OCI-M2 (cell line): ENCODE data around the gene AIFM3.
"Not testable (repeated sequence)": the region's sequence is repeated elsewhere in the genome, so short reads cannot be mapped to it uniquely, and the experiment has no call there.

Source experiments
- DNase-seq: peaks from one replicate; lab custom pipeline; 2025; ENCODE audit not compliant: unreplicated experiment; lab: John Stamatoyannopoulos, UW

AIFM3 gene

GRCh38 chr22:21000207-21000986, 33.3 kb downstream of the AIFM3 start:
- DNase-seq: no peak

GRCh38 chr22:21000987-21001600, 34.0 kb downstream of the AIFM3 start:
- no peak for DNase-seq

GRCh38 chr22:21001601-21002325, 34.7 kb downstream of the AIFM3 start, which contains the start of gene THAP7:
Gene THAP7, minus strand, starts transcription at chr22:21002118. Its CDS starts 207 bp downstream, at chr22:21001911.
- peak; percentile 70 for DNase-seq

- DNase-seq: no peak
Measured at GRCh38 chr22:21003782-21004181, 36.7 kb downstream of the AIFM3 start.

- DNase-seq: not testable (repeated sequence)
Measured at GRCh38 chr22:21009208-21009607, 42.2 kb downstream of the AIFM3 start.

- peak; percentile 1 for DNase-seq
Measured at GRCh38 chr22:21009638-21010425, 42.8 kb downstream of the AIFM3 start.

- no peak for DNase-seq
Measured at GRCh38 chr22:21010426-21011113, 43.5 kb downstream of the AIFM3 start.

GRCh38 chr22:21012446-21013407, 45.7 kb downstream of the AIFM3 start:
- no peak for DNase-seq

GRCh38 chr22:21013657-21014201, 46.7 kb downstream of the AIFM3 start:
- no peak for DNase-seq

GRCh38 chr22:21014202-21014725, 47.2 kb downstream of the AIFM3 start:
- DNase-seq: no peak

GRCh38 chr22:21014726-21015465, 47.8 kb downstream of the AIFM3 start, which contains the start of gene P2RX6:
Gene P2RX6, plus strand, starts transcription at chr22:21015165. Its CDS starts 10 bp downstream, at chr22:21015175.
- peak; percentile 16 for DNase-seq

GRCh38 chr22:21015466-21016006, 48.5 kb downstream of the AIFM3 start:
- DNase-seq: no peak

- no peak for DNase-seq
Measured at GRCh38 chr22:21016644-21017420, 49.8 kb downstream of the AIFM3 start.

- no peak for DNase-seq
Measured at GRCh38 chr22:21018314-21018713, 51.3 kb downstream of the AIFM3 start.

- no peak for DNase-seq
Measured at GRCh38 chr22:21020802-21021429, 53.9 kb downstream of the AIFM3 start.

- no peak for DNase-seq
Measured at GRCh38 chr22:21022507-21022906, 55.5 kb downstream of the AIFM3 start.
